ENCODE results near the gene TRIAP1.
"Not testable (repeated sequence)": the region's sequence is repeated elsewhere in the genome, so short reads cannot be mapped to it uniquely, and the experiment has no call there.

The TRIAP1 gene

DNA sequence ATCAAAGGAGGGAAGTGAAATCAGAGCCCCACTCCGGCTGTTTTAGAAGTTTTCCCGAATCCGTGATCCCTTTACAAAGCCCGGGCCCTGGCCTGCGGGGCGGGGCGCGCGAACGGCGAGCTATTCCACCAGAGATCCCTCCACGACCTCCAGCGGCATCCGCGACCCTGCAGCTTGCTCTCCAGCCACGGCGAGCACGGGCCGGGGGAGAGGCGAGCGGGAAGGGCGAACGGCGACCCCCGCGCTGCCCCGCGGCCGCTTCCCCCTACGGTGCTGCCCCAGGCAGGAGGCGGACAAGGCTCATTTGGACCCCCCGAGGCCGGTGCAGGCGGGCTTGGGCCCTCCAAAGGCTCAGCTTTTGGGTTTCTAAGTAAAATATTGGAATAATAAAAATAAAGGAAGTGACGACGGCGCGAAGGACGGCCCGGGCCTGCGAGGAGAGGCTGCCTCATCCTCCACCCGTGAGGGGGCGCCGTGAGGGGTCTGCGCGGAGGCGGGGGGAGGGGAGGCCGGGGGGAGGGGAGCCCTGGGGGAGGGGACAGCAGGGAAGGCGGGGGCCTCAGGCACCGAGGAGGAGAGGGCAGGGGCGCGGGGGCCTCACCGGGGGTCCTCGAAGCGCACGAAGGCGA, 22.8 kb upstream of the TRIAP1 start:
- peak; percentile 81 for DNase-seq (ENCODE audit: low spot score)

DNA sequence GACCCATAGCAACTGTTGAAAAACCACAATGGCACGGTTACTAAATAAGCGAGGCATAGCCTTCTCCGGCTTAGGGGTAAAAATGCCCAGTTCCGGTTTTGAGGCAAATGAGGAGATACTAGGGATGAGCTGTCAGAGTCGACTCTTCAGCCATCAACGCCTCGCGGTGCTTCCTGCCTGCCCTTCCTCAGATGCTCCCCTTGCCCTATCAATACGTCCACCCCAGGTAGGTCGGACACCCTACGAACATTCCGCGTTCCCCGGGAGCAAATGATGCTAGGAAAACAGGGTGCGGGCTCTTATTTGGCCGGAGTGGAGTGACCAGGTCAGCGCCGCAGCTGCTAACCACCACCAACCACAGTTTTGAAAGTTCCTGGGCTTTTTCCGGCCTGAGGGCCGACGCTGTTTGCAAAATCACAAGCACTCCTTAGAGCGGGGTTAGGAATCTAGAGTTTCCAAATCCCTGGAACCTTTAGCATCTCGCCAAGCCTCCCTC, 22.2 kb upstream of the TRIAP1 start:
- DNase-seq (ENCODE audit: low spot score), result no peak

DNA sequence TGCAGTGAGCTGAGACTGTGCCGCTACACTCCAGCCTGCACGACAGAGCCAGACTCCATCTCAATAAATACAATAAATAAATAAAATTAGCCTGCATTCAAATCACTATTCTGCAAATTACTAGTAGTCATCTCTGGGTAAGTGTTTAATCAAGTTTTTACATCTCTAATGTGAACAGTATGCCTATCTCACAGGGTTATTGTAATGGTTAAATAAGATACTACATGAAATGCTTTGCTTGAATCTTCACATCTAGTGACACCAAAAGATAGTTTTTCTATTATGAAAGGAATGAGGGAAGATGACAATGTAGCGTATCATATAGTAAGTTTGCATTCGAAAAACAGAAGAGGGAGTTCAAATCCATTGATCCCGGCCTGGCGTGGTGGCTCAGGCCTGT, 21.3 kb upstream of the TRIAP1 start:
- DNase-seq (ENCODE audit: low spot score), result no peak

DNA sequence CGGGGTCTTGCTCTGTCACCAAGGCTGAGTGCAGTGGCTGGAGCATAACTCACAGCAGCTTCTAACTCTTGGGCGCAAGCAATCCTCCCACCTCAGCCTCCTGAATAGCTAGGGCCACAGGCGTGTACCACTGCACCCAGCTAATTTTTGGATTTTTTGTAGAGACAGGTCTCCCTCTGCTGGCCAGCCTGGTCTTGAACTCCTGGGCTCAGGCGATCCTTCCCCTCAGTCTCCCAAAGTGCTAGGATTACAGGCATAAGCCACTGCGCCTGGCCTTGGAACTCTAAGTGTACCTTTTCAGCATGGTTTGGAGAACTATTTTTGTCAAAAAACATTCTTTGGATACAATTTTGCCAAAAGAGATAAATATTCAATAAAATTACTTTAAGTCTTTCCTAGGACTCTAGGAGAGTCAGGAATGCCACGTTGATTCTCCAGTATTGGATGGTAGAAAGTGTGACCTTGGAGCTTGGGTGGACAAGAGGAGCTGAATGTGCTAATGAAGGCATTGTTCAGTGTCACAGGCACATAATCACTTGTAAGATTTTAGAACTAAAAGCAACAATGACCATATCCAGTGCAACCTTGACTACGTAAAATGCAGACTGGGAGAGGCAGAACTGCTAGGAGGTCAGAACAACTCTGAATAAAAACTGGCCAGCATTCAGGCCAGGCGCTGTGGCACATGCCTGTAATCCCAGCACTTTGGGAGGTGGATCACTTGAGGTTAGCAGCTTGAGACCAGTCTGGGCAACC, 20.6 kb upstream of the TRIAP1 start:
- no peak for DNase-seq (ENCODE audit: low spot score)

DNA sequence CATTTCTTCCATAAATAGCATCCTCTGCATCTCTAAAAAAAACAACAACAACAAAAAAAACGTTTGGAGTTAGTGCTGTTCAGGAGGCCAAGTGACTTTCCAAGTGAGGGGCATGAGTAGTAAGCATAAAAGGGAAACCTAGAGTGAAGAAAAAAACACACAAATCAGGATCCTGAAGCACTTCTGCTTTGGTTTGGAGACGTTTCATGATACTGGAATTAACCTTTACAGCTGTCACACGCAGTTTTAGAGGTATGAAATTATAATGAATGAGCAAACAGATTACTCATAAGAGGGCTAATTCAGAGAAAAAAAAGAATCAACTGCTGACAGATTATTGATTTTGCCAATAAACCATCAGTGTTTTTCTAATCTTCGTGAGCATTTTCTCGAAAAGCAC, 19.6 kb upstream of the TRIAP1 start:
- no peak for DNase-seq (ENCODE audit: low spot score)

DNA sequence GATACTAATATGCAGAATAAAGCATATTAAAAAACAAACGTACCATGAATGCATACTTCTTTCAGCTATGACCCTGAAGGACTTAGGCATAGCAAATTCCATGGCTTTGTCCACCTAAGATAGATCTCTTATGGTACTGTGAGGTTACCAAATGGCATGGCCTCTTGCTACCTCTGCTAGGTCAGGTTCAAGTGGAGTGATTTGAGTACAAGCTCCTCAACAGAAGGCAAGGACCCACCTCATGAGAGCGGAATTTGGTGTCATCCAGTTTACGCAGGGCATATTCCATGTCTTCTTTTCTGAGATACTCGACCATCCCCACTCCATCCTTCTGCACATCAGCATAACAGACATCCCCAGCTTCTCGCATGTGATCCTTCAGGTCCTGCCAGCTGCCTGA, 17.5 kb upstream of the TRIAP1 start:
- no peak for DNase-seq (ENCODE audit: low spot score)

DNA sequence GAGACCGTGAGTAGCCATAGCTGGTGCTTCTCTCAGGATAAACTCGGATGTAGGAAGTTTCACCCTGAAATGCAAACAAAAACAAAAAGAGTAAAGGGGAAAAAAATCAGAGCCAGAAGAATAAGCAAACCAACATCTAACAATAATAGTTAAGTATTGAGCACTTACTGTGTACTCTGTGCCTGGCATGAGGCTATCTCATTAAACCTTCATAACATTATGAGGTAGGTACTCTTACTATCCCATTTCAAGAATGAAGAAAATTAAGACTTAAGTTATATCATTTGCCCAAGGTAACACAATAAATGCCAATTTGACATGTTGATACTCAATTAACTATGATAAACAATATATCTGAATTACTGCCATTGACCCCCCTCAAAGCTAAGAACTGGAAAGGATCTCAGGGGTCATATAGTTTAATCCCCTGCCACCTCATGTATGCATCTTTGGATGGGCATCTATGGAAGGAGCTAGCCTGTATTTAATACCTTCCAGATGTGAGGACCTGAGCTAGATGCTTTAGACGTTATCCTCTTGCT, 16.0 kb upstream of the TRIAP1 start:
- DNase-seq (ENCODE audit: low spot score), result no peak

DNA sequence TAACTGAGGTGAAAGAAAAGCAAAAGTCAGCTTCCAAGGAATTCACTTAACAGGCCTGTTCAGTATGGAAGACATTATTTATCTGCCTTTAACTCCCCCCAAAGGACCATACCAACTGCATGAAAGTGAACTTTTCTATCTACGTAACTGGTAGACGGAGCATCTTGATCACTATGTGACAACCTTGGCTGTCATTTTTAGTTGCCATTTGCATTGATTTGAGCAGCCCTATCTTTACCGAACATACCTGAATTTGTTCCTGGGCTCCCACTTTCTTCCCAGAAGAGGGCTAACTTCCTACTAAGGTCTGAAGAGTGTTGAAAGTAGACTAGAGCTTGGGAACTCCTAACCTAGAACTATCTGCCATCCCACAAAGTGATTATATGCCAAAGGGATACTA, 14.0 kb upstream of the TRIAP1 start:
- DNase-seq (ENCODE audit: low spot score), result no peak

DNA sequence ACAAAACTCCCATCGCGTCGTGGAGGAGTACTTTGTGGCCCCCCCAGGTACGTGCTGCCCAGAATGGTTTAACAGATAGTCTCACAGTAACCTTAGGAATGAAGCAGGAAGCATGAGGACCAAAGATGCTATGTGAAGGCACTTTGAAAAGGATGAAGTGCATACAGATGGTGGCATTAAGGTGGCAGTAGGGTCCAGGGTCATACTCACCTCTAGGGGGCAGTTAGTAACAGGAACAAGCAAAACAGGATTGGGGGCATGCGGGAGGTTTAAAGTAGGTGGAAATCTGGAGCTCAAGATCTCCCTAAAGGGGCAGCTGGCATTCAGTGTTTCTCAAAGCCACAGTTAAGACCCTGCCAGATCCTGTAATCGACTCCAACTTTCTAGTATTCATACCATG, 10.9 kb upstream of the TRIAP1 start:
- DNase-seq (ENCODE audit: low spot score), result peak; percentile 53

DNA sequence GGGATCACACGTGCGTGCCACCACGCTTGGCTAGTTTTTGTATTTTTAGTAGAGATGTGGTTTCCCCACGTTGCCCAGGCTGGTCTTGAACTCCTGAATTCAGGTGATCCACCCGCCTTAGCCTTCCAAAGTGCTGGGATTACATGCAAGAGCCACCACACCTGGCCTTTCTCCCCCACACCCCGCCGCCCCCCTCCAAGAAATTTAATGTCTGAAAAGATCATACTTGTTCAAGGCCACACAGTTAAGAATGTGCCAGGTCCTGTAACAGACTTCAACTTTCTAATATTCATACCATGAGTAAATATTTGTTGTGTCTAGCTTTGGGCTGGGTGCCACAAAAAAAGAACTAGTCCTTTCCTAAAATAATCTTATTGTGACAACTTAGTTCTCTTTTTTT, 9.1 kb upstream of the TRIAP1 start:
- DNase-seq (ENCODE audit: low spot score), result no peak

DNA sequence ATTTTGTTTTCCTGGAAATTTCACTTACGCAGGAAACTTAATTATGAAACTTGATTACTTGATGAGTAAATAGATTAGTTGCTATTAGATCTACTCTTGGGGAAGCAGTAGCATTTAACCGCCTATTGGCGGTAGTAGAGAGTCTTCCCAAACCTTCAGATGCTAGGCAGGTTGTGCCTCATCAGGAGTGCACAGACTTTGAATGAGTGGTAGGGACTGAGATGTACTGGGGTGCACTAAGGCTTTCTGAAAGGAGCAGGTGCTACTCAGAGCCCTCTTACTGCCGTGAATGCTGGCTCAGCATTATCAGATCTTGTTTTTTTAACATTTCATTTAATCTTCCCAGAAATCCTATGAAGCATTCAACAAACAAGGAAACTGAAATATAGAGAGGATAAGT, 7.8 kb upstream of the TRIAP1 start:
- peak; percentile 61 for DNase-seq (ENCODE audit: low spot score)

DNA sequence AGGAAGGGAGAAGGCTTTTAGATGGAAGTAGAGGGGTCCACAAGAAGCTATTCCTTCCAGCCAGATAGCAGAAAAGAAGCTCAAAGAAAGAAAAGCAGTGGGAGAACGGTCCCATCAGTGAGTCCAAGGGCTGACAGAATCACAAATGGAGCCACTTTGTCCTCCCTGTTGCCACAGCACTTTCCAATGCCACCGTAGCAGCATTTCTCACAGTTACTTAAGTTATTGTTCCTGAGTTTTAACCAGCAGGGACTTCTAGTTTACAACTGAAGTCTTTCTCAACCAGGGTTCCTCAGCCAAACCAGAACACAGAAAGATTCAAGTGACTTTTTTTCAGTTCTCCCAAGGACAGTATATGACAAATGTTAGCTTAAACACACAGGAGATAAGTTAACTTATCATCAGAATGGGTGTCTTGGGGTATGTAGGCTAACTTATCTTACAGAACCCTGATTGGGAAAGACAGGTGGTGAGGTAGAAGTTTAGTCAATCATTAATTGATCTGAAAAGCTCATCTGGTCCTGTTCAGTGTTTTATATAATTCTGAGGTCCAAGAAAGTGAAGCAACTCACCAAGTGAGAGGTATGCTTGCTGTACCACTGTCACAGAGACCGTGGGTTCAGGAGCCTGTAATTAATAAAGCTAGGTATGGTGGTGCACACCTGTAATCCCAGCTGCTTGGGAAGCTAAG, 7.0 kb upstream of the TRIAP1 start:
- no peak for DNase-seq (ENCODE audit: low spot score)

DNA sequence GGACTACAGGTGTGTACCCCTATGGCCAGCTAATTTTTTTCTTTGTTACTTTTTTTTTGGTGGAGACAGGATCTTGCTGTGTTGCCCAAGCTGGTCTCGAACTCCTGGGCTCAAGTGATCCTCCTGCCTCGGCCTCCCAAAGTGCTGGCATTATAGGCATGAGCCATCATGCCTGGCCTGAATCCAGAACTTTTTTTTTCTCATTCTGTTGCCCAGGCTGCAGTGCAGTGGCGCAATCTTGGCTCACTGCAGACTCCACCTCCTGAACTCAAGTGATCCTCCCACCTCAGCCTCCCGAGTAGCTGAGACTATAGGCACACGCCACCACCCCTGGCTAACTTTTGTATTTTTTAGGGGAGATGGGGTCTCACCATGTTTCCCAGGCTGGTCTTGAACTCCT, 6.3 kb upstream of the TRIAP1 start:
- not testable (repeated sequence) for DNase-seq (ENCODE audit: low spot score)

DNA sequence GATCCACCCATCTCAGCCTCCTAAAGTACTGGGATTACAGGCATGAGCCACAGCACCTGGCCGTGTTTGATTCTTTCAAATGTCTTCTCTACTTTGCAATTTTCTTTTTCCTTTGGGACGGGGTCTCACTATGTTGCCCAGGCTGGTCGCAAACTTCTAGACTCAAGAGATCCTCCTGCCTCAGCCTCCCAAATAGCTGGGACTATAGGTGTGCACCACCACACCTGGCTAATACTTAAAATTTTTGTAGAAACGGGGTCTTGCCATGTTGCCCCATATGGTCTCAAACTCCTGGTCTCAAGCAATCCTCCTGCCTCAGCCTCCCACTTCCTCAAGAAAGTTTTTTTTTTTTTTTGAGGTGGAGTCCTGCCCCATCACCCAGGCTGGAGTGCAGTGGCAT, 1.8 kb upstream of the TRIAP1 start:
- DNase-seq (ENCODE audit: low spot score), result no peak

DNA sequence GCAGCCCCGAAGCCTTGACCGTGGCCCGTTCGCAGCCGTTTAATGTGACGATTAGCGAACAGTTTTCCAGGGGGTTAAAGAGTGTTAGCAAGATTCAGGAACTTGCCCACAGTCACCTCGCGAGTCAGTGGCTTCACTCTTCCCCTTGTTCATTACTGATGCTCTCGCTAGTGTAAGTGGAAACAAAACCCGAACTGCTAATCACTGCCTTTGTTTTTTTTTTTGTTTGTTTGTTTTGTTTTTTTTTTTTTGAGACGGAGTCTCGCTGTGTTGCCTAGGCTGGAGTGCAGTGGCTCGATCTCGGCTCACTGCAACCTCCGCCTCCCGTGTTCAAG, 627 bp upstream of the TRIAP1 start:
- DNase-seq (ENCODE audit: low spot score), result not testable (repeated sequence)

DNA sequence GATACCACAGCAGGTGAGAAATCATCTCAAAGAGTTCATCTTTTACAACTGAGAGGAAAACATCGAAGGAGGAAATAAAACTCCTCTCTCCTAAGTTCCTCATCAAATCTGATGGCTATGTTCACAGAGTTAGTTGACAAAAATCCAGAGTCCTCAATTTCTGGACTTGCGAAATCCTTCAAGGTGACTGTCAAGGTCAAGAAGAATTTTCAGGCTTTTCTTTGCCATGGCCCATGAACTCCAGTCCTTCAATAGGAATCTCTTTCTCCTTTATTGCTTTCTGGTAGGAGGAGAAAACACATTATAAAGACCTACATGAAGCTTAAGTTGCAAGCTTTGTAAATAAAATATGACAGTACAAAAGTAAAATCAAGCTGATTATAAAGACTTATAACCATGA, 1.5 kb downstream of the TRIAP1 start:
- DNase-seq (ENCODE audit: low spot score), result no peak

DNA sequence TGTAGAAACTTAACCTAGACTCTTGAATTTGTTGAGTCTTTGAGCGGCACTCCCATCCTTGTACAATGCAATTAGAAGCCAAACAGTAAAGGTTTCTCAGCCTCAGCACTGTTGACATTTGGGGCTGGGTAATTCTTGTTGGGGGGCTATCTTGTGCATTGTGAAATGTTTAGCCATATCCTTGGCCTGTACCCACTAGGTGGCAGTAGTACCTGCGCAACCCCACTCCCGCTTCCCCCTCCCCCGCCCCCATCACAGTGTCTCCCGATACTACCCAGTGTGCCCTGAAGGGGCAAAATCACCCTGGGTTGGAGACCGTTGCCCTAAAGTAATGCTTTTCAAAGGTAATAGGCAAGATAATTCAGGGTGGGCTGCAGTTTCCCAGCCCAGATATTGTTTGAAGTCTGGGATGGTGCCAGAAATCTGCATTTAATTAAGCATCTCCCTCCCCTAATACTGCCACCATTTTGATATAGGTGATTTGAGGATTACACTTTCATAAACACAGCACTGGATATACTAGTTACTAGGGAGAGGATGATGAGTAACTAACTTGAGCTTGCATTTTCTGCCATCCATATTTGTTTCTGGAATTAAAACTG, 6.4 kb downstream of the TRIAP1 start:
- peak; percentile 84 for DNase-seq (ENCODE audit: low spot score)

DNA sequence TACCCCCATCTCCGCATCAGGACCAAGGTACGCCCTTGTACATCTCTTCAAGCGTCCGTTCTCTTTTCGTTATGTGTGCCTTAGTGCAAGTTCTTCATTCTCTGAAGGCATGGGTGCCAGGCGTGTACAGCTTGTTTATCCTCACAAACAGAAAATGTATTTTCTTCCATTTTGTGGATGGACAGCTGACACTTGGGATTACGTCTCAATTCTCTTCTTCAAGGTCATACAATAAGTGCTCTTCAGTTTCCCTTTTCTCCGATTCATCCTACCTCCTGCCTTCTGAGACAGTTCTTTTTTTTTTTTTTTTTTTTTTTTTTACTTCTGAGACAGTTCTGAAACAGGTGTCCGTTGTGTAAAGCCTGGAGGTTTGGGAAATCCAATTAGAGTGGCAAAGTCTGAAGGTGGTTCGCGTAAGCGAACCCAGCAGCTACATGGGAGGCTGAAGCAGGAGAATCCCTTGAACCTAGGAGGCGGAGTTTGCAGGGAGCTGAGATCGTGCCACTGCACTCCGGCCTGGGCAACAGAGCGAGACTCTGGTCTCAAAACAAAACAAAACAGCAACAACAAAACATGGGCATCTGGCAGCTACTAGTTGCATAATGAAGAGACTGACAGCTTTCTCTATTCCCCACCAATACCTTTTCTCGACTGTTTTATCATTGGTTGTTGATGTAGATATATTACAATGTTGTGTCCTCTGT, 7.5 kb downstream of the TRIAP1 start:
- DNase-seq (ENCODE audit: low spot score), result no peak

DNA sequence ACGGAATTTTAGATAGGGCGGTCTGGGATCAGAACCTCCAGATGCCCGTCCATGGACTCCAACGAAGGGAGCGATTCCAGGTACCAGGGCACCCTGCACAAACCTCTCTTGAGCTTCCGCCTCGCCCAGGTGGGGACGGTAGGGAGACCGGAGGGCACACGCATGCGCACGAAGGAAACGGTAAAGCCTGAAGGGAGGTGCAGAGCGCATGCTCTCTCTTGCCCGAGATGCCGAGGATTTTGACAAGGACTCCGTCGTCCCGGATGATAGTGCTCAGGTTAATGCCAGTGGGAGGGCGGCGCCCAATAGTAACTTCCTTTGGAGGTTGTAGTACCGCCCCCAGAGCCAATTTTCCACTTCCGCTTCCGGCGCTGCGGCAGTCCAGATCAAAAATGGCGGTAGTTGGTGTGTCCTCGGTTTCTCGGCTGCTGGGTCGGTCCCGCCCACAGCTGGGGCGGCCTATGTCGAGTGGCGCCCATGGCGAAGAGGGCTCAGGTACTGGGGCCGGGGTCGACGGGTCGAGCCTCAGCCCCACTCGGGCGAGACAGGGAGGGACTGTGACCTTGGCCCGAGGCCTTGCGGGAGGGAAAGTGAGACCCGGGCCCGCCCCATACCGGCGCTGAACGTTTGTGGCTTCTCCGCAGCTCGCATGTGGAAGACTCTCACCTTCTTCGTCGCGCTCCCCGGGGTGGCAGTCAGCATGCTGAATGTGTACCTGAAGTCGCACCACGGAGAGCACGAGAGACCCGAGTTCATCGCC, 8.3 kb downstream of the TRIAP1 start, which contains the start of gene COX6A1:
TSS of gene COX6A1 (plus strand) at position 379 of the 760 bp plus-strand sequence. CDS start at position 393, 14 bp downstream.
- peak; percentile 96 for DNase-seq (ENCODE audit: low spot score)

DNA sequence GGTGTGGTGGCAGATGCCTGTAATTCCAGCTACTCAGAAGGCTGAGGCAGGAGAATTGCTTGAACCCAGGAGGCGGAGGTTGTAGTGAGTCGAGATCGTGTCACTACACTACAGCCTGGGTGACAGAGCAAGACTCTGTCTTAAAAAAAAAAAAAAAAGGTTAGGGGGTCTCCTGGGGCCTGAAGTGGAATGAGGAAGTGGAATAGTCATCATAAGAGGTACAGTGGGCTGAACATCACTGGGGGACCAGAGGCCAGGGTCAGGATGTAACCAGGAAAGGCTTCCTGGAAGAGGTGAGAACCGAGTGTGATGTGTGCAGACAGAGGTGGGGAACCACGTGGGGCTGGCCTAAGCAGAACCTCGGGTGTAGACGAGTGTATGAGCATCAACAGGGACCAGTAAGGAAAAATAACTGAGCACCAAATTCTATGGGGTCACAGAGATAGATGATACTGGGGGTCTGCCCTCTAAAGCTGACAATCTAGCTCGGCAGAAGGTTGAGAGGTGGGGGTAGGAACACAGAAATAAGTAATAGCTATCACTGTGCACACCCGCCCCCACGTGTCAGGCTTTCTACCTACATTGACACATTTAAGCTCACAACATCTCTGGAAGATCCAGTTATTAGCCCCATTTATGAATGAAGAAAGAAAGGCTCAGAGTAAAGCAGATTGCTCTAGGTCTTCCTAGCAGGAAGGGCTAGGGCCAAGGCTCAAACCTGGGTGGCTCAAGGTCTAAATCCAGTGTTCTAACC, 13.2 kb downstream of the TRIAP1 start:
- DNase-seq (ENCODE audit: low spot score), result no peak

Measured in D341Med (cell line).